IMR-90 (cell line): ENCODE results near the gene MTRFR. TPM values are rescaled to one million over a fixed set of nuclear protein-coding genes. Genes with fewer than 3 reads are reported as not detected.

Experiments
- ATAC-seq: fragments of 200-7000 bp; cut with Tn5 transposase; 2 replicates; pipeline ENCODE4 v1.9.1; 2020; ENCODE audit warnings: low read depth, mild to moderate bottlenecking, moderate library complexity
- BruUV-seq: library from RNA; stranded (reverse); fragments of 400-500 nt; replicated peaks from 2 replicates; lab custom pipeline; 2021; lab: Mats Ljungman, UMichigan
- CTCF ChIA-PET: fragments of 300-600 bp; formaldehyde crosslinking; extraction: SDS; loops from one replicate; lab custom pipeline; 2021; ENCODE audit warnings: antibody characterized with exemption; lab: Yijun Ruan, JAX
- POLR2A ChIA-PET: fragments of 300-600 bp; sonication (Branson Sonifier 250); formaldehyde crosslinking; loops from one replicate; lab custom pipeline; 2022; ENCODE audit warnings: antibody characterized with exemption; ENCODE audit not compliant: unreplicated experiment; lab: Charles Lee
- DNase-seq: peaks from one replicate; pipeline ENCODE4 v3.0.0; 2013
- H2AFZ ChIP-seq: replicated peaks from 2 replicates; pipeline ENCODE3; 2013; ENCODE audit warnings: low read length, mild to moderate bottlenecking; ENCODE audit not compliant: poor library complexity
- H2AK5ac ChIP-seq: 2 replicates; pipeline ENCODE4 v1.6.1; 2013; ENCODE audit warnings: low read depth, low read length, inconsistent platforms
- H2AK9ac ChIP-seq: replicated peaks from 2 replicates; pipeline ENCODE3; 2013; ENCODE audit warnings: mild to moderate bottlenecking, low read depth, low read length, moderate library complexity; ENCODE audit not compliant: poor library complexity
- H2BK120ac ChIP-seq: 2 replicates; pipeline ENCODE4 v1.6.1; 2013; ENCODE audit warnings: low read depth, low read length, inconsistent platforms
- H2BK15ac ChIP-seq: 3 replicates; pipeline ENCODE4 v1.6.1; 2013; ENCODE audit warnings: low read depth, low read length, inconsistent platforms
- H2BK20ac ChIP-seq: 2 replicates; pipeline ENCODE4 v1.6.1; 2013; ENCODE audit warnings: low read depth, mild to moderate bottlenecking, inconsistent platforms, low read length, moderate library complexity
- H2BK5ac ChIP-seq: 2 replicates; pipeline ENCODE4 v1.6.1; 2013; ENCODE audit warnings: mild to moderate bottlenecking, low read depth, low read length, inconsistent platforms; ENCODE audit not compliant: poor library complexity, severe bottlenecking
- H3K14ac ChIP-seq: replicated peaks from 2 replicates; pipeline ENCODE4 v1.6.1; 2013; ENCODE audit warnings: low read depth, low read length, inconsistent platforms
- H3K18ac ChIP-seq: 2 replicates; pipeline ENCODE4 v1.6.1; 2013; ENCODE audit warnings: low read depth, low read length, control low read depth
- H3K23ac ChIP-seq: 2 replicates; pipeline ENCODE4 v1.6.1; 2013; ENCODE audit warnings: low read depth, low read length, inconsistent platforms
- H3K27ac ChIP-seq: 2 replicates; pipeline ENCODE4 v1.5.1; 2013; ENCODE audit warnings: mild to moderate bottlenecking, control low read depth, low read length; ENCODE audit not compliant: insufficient read depth
- H3K27me3 ChIP-seq: 2 replicates; pipeline ENCODE4 v1.6.1; 2013; ENCODE audit warnings: low read length; ENCODE audit not compliant: control insufficient read depth, insufficient read depth
- H3K36me3 ChIP-seq: 2 replicates; pipeline ENCODE4 v1.6.1; 2013; ENCODE audit warnings: low read length, mixed read lengths; ENCODE audit not compliant: control insufficient read depth, insufficient read depth
- H3K4ac ChIP-seq: 2 replicates; pipeline ENCODE4 v1.6.1; 2013; ENCODE audit warnings: low read depth, low read length, inconsistent platforms
- H3K4me1 ChIP-seq: 2 replicates; pipeline ENCODE4 v1.6.1; 2013; ENCODE audit warnings: low read length, mixed read lengths; ENCODE audit not compliant: control insufficient read depth, insufficient read depth
- H3K4me2 ChIP-seq: 2 replicates; pipeline ENCODE4 v1.6.1; 2013; ENCODE audit warnings: low read depth, mild to moderate bottlenecking, control low read depth, low read length, moderate library complexity
- H3K4me3 ChIP-seq: 2 replicates; pipeline ENCODE4 v1.5.1; 2013; ENCODE audit warnings: low read depth, mild to moderate bottlenecking, control low read depth, low read length, moderate library complexity; ENCODE audit not compliant: insufficient read depth
- H3K56ac ChIP-seq: 2 replicates; pipeline ENCODE4 v1.6.1; 2013; ENCODE audit warnings: low read length, inconsistent platforms; ENCODE audit not compliant: insufficient read depth; ENCODE audit errors: extremely low read depth
- H3K79me1 ChIP-seq, 2 experiments: 2 replicates each; pipeline ENCODE4 v1.6.1; 2013; ENCODE audit warnings: low read length in 2 of 2, inconsistent platforms in 1 of 2, low read depth in 1 of 2
- H3K9ac ChIP-seq: 2 replicates; pipeline ENCODE4 v1.6.1; 2013; ENCODE audit warnings: low read depth, low read length, control low read depth
- H3K9me1 ChIP-seq: 2 replicates; pipeline ENCODE4 v1.6.1; 2013; ENCODE audit warnings: low read length, inconsistent platforms; ENCODE audit not compliant: insufficient read depth
- H3K9me3 ChIP-seq: 2 replicates; pipeline ENCODE4 v1.6.1; 2013; ENCODE audit warnings: low read length; ENCODE audit not compliant: control insufficient read depth, insufficient read depth
- H4K20me1 ChIP-seq: 2 replicates; pipeline ENCODE4 v1.6.1; 2013; ENCODE audit warnings: low read length, inconsistent platforms; ENCODE audit not compliant: insufficient read depth
- H4K5ac ChIP-seq: 2 replicates; pipeline ENCODE4 v1.6.1; 2013; ENCODE audit warnings: mild to moderate bottlenecking, low read depth, low read length, control low read depth
- H4K8ac ChIP-seq, 2 experiments: 2 replicates each; pipeline ENCODE4 v1.6.1; 2013; ENCODE audit warnings: low read depth in 2 of 2, low read length in 2 of 2, control low read depth in 1 of 2, inconsistent platforms in 1 of 2
- H4K91ac ChIP-seq: 2 replicates; pipeline ENCODE4 v1.6.1; 2013; ENCODE audit warnings: low read depth, low read length, inconsistent platforms; ENCODE audit not compliant: insufficient read depth
- BHLHE40 ChIP-seq: fragments of 150-350 bp; IDR thresholded peaks from 2 replicates; pipeline ENCODE4 v1.6.1; 2016; ENCODE audit warnings: mild to moderate bottlenecking, low read depth, low read length
- CEBPB ChIP-seq: IDR thresholded peaks from 2 replicates; pipeline ENCODE4 v1.6.1; 2012; ENCODE audit warnings: low read depth, low read length, improper control_type of control experiment
- CHD1 ChIP-seq: IDR thresholded peaks from 2 replicates; pipeline ENCODE4 v1.6.1; 2012; ENCODE audit warnings: low read depth, low read length, improper control_type of control experiment
- FOS ChIP-seq: fragments of 150-350 bp; IDR thresholded peaks from 2 replicates; pipeline ENCODE4 v1.6.1; 2016; ENCODE audit warnings: low read depth, low read length
- MAFK ChIP-seq: IDR thresholded peaks from 2 replicates; pipeline ENCODE4 v1.6.1; 2012; ENCODE audit warnings: low read depth, low read length, improper control_type of control experiment
- MAZ ChIP-seq: IDR thresholded peaks from 2 replicates; pipeline ENCODE4 v1.6.1; 2012; ENCODE audit warnings: low read depth, mild to moderate bottlenecking, low read length, improper control_type of control experiment, moderate library complexity, borderline replicate concordance
- MXI1 ChIP-seq: IDR thresholded peaks from 2 replicates; pipeline ENCODE4 v1.6.1; 2012; ENCODE audit warnings: low read depth, mild to moderate bottlenecking, low read length, moderate library complexity, borderline replicate concordance
- NFE2L2 ChIP-seq: fragments of 150-350 bp; IDR thresholded peaks from 2 replicates; pipeline ENCODE4 v1.6.1; 2016; ENCODE audit warnings: low read depth, mild to moderate bottlenecking, low read length
- POLR2A ChIP-seq: IDR thresholded peaks from 2 replicates; pipeline ENCODE4 v1.6.1; 2012; ENCODE audit warnings: mild to moderate bottlenecking, low read depth, low read length
- RAD21 ChIP-seq: IDR thresholded peaks from 2 replicates; pipeline ENCODE4 v1.6.1; 2012; ENCODE audit warnings: low read length, improper control_type of control experiment
- RCOR1 ChIP-seq: IDR thresholded peaks from 2 replicates; pipeline ENCODE4 v1.6.1; 2012; ENCODE audit warnings: mild to moderate bottlenecking, low read length, improper control_type of control experiment; ENCODE audit not compliant: insufficient replicate concordance
- RFX5 ChIP-seq: IDR thresholded peaks from 2 replicates; pipeline ENCODE4 v1.8.0; 2012; ENCODE audit warnings: low read depth, mild to moderate bottlenecking, low read length, moderate library complexity
- SMC3 ChIP-seq: fragments of 150-350 bp; IDR thresholded peaks from 2 replicates; pipeline ENCODE4 v1.6.1; 2016; ENCODE audit warnings: low read depth, mild to moderate bottlenecking, antibody characterized with exemption, low read length, moderate library complexity
- whole genome bisulfite sequencing, 2 experiments: methylation state at CpG; one replicate each; pipeline versions ENCODE4 v1.1.5 to v1.1.7; 2013; ENCODE audit warnings: missing lambda C conversion rate in 2 of 2; ENCODE audit not compliant: insufficient read length in 1 of 2; ENCODE audit errors: extremely low coverage in 2 of 2; 5-methylcytosine and 5-hydroxymethylcytosine counted together
- dilution Hi-C: fragments of 300-500 bp; cut with HindIII; formaldehyde crosslinking; loops from one replicate; pipeline ENCODE4 v1.14.3; 2018; ENCODE audit warnings: low sequenced_read_pairs; ENCODE audit not compliant: unreplicated experiment
- in situ Hi-C: fragments of 300-500 bp; cut with MboI; formaldehyde crosslinking; loops from 3 replicates; pipeline ENCODE4 v1.14.3; 2019; ENCODE audit warnings: low sequenced_read_pairs, inconsistent platforms, mixed read lengths
- intact Hi-C: fragments of 100-400 bp; cut with micrococcal nuclease; formaldehyde crosslinking; loops from 2 replicates; pipeline ENCODE4 v1.10.0; 2022
- polyA plus RNA-seq, 3 experiments: library from polyadenylated mRNA; depleted of rRNA; stranded (reverse); fragments of >200 nt; gene quantifications; 2 replicates each; pipeline ENCODE4 v1.2.3, GENCODE V29; 2012; ENCODE audit warnings: low replicate concordance in 1 of 3
- total RNA-seq: library from RNA; depleted of rRNA; stranded (reverse); fragments of >200 nt; gene quantifications from 2 replicates; pipeline ENCODE4 v1.2.3, GENCODE V29; 2012
- TF ChIP-seq, protein P1 (sequence below): fragments of 150-350 bp; IDR thresholded peaks from 2 replicates; pipeline ENCODE4 v1.6.1; 2016; ENCODE audit warnings: low read depth, mild to moderate bottlenecking, low read length, moderate library complexity, borderline replicate concordance
- TF ChIP-seq, protein P2 (sequence below): conservative IDR thresholded peaks from 2 replicates; pipeline ENCODE4 v1.5.1; 2012; ENCODE audit warnings: mild to moderate bottlenecking, low read depth, low read length, improper control_type of control experiment
- TF ChIP-seq, protein P3 (sequence below): fragments of 150-350 bp; IDR thresholded peaks from 2 replicates; pipeline ENCODE4 v1.6.1; 2017; ENCODE audit warnings: mild to moderate bottlenecking, antibody characterized with exemption, low read length, low read depth

Gene MTRFR
- total and polyA plus RNA-seq, 2 of the 4 experiments (the other 2 are of a cell fraction) = 8.6 to 10.2 TPM

DNA sequence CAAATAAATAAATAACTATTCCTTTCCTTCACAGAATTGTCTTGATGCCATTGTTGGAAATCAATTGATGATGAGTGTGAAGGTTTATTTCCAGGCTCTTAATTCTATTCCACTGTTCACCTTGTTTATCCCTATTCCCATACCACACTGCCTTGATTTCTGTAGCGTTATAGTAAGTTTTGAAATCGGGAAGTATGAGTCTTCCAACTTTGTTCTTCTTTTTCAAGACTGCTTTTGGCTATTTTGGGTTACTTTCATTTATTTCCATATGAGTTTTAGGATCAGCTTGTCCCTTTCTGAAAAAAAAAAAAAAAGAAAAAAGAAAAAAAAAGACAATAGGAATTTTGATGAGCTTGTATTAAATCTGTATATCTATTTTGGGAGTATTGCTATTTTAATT is 47.7 kb downstream of the MTRFR start:
- CTCF ChIA-PET = no interaction called here
- H3K27me3 ChIP-seq = no peaks in the 10 kb centered on the region
- in situ Hi-C loops = no loop called here

More for the DNA sequence above, 47.7 kb downstream of the MTRFR start:
- no CpG with 5 or more reads among the region's 2 CpGs for WGBS, 2 experiments
- H3K4me1 ChIP-seq = no peaks in the 10 kb centered on the region
- H2BK5ac ChIP-seq = no peak overlapping the region
- H3K27ac ChIP-seq = no peak overlapping the region
- no peaks in the 10 kb centered on the region for H3K9me1 ChIP-seq
- no peak overlapping the region for H3K18ac ChIP-seq
- no peak overlapping the region for H3K14ac ChIP-seq
- no peak overlapping the region for H2AK5ac ChIP-seq
- no peak overlapping the region for H3K9ac ChIP-seq
- DNase-seq (no peak), ATAC-seq (no peak)
- H2AFZ ChIP-seq = no peak overlapping the region
- H3K9me3 ChIP-seq = no peaks in the 10 kb centered on the region
- H3K23ac ChIP-seq = no peak overlapping the region
- BruUV-seq = no TSS peak
- no peak overlapping the region for H3K56ac ChIP-seq
- H2AK9ac ChIP-seq = no peak overlapping the region
- intact Hi-C loops (no loop called here), dilution Hi-C loops (no loop called here)
- no peaks in the 10 kb centered on the region for H3K36me3 ChIP-seq
- H2BK120ac ChIP-seq = no peak overlapping the region
- no peak overlapping the region for H4K91ac ChIP-seq
- no peak overlapping the region for H2BK20ac ChIP-seq
- H4K20me1 ChIP-seq = no peaks in the 10 kb centered on the region
- no peak overlapping the region for H4K8ac ChIP-seq
- H3K4me3 ChIP-seq = no peak overlapping the region
- no peaks in the 10 kb centered on the region for H3K79me1 ChIP-seq
- H3K4me2 ChIP-seq = no peak overlapping the region
- no peak overlapping the region for H4K5ac ChIP-seq
- POLR2A ChIA-PET = interaction anchor here (0.6 kb wide), 1 partner anchor 43 kb away, joined by 4 read pairs; no protein-coding TSS in a partner anchor
- no peak overlapping the region for H3K4ac ChIP-seq
- no peak for TF ChIP-seq POLR2A
- no peak for TF ChIP-seq NFE2L2
- no peak for TF ChIP-seq RAD21
- TF ChIP-seq CHD1 = no peak
- TF ChIP-seq, protein P1, sequence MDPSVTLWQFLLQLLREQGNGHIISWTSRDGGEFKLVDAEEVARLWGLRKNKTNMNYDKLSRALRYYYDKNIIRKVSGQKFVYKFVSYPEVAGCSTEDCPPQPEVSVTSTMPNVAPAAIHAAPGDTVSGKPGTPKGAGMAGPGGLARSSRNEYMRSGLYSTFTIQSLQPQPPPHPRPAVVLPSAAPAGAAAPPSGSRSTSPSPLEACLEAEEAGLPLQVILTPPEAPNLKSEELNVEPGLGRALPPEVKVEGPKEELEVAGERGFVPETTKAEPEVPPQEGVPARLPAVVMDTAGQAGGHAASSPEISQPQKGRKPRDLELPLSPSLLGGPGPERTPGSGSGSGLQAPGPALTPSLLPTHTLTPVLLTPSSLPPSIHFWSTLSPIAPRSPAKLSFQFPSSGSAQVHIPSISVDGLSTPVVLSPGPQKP = no peak
- TF ChIP-seq, protein P2, sequence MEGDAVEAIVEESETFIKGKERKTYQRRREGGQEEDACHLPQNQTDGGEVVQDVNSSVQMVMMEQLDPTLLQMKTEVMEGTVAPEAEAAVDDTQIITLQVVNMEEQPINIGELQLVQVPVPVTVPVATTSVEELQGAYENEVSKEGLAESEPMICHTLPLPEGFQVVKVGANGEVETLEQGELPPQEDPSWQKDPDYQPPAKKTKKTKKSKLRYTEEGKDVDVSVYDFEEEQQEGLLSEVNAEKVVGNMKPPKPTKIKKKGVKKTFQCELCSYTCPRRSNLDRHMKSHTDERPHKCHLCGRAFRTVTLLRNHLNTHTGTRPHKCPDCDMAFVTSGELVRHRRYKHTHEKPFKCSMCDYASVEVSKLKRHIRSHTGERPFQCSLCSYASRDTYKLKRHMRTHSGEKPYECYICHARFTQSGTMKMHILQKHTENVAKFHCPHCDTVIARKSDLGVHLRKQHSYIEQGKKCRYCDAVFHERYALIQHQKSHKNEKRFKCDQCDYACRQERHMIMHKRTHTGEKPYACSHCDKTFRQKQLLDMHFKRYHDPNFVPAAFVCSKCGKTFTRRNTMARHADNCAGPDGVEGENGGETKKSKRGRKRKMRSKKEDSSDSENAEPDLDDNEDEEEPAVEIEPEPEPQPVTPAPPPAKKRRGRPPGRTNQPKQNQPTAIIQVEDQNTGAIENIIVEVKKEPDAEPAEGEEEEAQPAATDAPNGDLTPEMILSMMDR = no peak
- TF ChIP-seq, protein P3, sequence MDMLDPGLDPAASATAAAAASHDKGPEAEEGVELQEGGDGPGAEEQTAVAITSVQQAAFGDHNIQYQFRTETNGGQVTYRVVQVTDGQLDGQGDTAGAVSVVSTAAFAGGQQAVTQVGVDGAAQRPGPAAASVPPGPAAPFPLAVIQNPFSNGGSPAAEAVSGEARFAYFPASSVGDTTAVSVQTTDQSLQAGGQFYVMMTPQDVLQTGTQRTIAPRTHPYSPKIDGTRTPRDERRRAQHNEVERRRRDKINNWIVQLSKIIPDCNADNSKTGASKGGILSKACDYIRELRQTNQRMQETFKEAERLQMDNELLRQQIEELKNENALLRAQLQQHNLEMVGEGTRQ = no peak
- no peak for TF ChIP-seq MAZ
- TF ChIP-seq MXI1 = no peak
- TF ChIP-seq RCOR1 = no peak
- no peak for TF ChIP-seq MAFK
- no peak for TF ChIP-seq SMC3
- no peak for TF ChIP-seq FOS
- no peak for TF ChIP-seq BHLHE40
- no peak for TF ChIP-seq RFX5
- no peak for TF ChIP-seq CEBPB
- H2BK15ac ChIP-seq = no peak overlapping the region
